GM19238 (cell line): ENCODE measurements around the gene PPTC7.
"Not testable (repeated sequence)": the region's sequence is repeated elsewhere in the genome, so short reads cannot be mapped to it uniquely, and the experiment has no call there.

ENCODE experiments used
- DNase-seq: peaks from one replicate; pipeline ENCODE4 v3.0.0; 2011; ENCODE audit warnings: low spot score; ENCODE audit not compliant: insufficient read length

Gene PPTC7, protein sequence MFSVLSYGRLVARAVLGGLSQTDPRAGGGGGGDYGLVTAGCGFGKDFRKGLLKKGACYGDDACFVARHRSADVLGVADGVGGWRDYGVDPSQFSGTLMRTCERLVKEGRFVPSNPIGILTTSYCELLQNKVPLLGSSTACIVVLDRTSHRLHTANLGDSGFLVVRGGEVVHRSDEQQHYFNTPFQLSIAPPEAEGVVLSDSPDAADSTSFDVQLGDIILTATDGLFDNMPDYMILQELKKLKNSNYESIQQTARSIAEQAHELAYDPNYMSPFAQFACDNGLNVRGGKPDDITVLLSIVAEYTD

DNA sequence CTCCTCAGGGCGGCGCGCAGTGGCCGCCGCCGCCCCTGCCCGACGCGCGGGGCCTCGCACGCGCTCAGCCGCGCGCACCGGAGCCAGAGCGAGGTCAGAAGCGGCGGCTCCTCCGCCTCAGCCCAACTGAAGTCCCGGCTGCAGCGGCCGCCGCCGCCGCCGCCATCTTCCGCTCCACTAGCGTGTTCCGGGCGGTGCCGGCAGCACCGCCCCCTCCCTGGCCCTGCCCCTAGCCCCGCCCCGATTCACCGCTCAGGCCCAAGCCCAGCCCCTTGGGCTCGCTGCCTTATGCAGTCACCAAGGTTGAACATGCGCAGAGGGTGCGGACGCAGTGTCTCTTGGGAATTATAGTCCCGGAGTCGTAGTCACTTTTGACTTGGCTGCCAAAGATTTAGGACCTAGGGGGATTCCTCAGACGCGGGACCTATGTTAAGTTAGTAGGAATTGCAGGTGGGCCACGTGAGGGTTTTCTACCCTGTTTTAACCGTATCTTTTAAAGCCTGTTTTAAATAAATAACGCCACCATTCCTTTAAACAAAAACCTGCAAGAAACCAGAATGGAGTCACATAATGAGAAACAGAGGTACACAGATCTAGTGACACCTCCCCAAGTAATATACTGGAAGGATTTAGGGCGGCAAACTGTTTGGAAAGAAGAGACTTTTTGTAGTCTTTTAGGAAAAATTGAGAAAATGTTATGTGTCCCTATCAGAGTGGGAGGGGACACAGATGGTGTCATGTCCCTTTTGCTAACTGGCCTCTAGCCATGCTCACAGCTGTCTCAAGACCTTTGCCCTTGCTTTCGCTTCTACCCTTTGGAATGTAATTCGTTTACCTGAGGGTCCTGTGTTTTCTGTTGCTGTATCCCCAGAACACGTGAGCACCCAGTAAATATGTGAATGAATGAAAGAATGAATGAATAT, at the start of gene PPTC7:
Gene PPTC7, minus strand, starts transcription at position 182 of the 923 bp plus-strand sequence. CDS start 287 bp downstream, outside the sequence.
- peak; percentile 81 for DNase-seq

GRCh38 chr12:110627500-110628195, 44.5 kb upstream of the PPTC7 start:
- no peak for DNase-seq

DNA sequence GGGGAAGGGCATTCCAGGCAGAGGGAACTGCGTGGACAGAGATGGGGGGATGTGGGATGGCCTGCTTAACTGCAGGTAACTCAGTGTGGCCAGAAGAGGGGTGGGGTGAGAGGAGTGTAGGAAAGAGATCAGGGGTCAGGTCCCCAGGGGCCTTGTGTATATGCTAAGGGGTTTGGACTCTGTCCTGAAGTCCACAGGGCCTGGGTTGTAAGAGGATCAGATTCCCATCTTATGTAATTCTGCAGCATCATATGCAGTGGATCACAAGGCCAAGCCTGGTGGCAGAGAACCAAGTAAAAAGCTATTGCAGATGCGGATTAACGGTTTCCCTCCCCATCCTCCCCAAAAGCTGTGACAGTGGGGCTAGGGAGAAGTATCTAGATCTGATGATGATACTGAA, 39.5 kb upstream of the PPTC7 start:
- DNase-seq, result no peak

DNA sequence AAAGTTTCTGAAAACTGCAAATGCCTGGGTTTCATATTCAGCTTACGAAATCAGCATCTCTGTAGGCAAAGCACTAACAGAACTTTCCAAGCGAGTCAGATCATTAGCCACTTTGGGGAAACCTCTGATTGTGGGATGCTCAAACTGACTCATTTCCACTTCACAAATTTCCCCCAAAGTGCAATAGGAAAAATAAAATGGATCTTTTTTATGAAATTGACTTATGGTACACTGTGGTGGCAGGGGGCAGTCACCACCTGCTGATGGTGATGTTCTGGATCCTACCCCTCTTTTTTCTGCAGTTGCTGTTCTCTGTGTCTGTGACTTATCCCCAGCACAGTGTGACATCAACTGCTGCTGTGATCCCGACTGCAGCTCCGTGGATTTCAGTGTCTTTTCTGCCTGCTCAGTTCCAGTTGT, 36.4 kb upstream of the PPTC7 start:
- DNase-seq, result no peak

GRCh38 chr12:110616471-110617115, 33.5 kb upstream of the PPTC7 start:
- no peak for DNase-seq

GRCh38 chr12:110615171-110615570, 32.1 kb upstream of the PPTC7 start:
- no peak for DNase-seq

- peak; percentile 92 for DNase-seq
Observed at GRCh38 chr12:110613771-110614684, 30.9 kb upstream of the PPTC7 start, which contains the start of gene TCTN1. TSS of gene TCTN1 (plus strand) at chr12:110614129. CDS start at chr12:110614183, 54 bp downstream.

DNA sequence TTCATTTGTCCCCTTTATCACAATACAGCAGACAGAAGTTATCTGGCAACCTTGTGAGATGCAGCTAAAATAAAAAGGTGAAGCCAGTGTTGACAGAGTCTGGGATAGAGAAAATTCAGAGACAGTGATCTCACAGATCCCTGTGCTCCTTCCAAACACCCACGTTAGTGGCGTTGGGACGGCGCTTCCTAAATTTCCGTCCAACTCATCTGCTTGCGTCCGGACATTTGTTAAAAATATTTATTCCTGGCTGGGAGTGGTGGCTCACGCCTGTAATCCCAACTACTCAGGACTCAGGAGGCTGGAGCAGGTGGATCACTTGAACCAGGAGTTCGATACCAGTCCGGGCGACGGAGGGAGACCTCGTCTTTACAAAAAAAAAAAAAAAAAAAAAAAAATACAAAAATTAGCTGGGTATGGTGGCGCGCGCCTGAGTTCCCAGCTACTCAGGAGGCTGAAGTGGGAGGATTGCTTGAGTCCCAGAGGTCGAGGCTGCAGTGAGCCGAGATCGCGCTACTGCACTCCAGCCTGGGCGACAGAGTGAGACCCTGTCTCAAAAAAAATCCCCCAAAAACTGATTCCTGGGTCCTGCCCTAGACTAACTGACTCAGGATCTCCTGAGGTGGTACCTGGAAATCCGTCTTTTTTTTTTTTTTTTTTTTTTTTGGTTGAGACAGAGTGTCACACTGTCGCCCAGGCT, 30.1 kb upstream of the PPTC7 start:
- no peak for DNase-seq

GRCh38 chr12:110606253-110606611, 23.1 kb upstream of the PPTC7 start:
- DNase-seq, result no peak

DNA sequence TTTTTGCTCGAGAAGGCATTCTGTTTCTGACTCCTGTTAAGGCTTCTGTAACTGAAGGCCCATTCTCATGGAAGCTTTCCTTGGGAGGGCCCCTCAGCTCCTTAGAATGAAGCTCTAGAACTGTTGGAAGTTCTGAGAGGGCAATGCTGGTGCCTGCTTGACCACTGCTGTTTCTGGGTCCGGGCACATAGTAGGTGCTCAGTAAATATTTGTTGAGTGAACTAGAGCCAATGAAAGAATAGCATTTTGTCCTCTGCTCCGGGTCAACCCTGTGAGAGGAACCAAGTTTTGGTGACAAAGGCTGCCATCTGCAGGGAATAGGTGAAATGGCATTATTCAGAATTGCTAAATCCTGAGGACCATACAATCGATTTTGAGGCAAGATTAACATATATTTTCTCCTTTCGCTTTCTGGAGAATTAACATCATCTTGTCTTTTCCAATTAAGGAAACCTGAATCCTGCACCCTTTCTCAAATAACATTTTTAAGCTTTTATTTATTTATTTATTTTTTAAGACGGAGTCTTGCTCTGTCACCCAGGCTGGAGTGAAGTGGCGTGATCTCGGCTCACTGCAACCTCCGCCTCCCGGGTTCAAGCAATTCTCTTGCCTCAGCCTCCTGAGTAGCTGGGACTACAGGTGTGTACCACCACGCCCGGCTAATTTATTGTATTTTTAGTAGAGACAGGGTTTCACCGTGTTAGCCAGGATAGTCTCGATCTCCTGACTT, 19.1 kb upstream of the PPTC7 start:
- DNase-seq, result not testable (repeated sequence)

- no peak for DNase-seq
Observed at GRCh38 chr12:110600254-110600653, 17.1 kb upstream of the PPTC7 start.

- DNase-seq, result no peak
Observed at GRCh38 chr12:110599334-110599733, 16.2 kb upstream of the PPTC7 start.

DNA sequence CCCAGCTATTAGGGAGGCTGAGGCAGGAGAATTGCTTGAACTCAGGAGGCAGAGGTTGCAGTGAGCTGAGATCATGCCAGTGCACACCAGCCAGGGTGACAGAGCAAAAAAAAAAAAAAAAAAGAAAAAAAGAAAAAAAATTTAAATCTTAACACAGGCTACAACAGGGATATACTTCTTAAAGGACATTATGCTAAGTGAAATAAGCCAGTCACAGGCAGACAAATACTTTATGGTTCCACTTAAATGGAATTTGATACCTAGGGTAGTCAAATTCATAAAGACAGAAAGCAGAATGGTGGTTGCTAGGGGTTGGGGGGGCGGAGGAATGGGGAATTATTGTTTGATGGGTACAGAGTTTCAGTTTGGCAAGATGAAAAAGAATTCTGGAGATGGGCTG, 14.8 kb upstream of the PPTC7 start:
- DNase-seq, result no peak

DNA sequence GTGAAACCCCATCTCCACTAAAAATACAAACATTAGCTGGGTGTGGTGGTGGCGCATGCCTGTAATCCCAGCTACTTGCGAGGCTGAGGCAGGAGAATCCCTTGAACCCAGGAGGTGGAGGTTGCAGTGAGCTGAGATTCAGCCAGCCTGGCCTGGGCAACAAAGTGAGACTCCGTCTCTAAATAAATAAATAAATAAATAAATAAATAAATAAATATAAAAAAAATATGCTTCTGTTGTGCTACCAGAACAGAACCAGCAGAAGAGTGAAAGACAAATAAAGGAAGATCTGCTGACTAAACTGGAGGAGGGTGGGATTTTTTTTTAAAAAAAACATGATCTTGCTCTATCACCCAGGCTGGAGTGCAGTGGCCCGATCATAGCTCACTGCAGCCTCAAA, 9.8 kb upstream of the PPTC7 start:
- not testable (repeated sequence) for DNase-seq

GRCh38 chr12:110592078-110592477, 9.0 kb upstream of the PPTC7 start:
- no peak for DNase-seq

DNA sequence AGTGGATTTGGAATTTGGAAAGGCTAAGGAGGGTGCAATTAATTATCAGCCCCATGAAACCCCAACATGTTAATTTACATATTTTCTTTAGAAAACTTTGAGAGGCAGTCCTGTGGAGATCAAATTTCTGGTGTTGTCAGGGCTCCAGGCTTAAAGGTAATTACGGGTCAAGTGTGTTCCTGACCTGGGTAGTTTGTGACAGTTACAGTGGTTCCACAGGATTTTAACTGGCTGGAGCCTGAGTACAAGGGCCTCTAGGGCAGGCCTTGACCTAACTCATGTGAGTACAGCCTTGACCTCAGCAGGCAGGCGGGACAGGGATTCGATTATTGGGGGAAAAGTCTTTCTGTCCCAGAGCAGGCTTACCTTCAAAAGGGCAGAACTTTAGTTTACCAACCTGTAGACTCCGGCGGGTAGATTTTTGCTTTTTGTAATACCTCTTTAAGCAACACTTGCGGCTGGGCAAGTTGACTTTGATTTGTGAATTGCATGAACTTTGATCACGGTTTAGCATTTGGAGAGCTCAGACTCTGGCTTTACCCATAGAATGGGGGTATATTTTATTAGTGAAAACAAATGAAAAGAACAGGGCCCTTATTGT, 8.4 kb upstream of the PPTC7 start:
- no peak for DNase-seq

GRCh38 chr12:110590806-110591326, 7.7 kb upstream of the PPTC7 start:
- peak; percentile 38 for DNase-seq

- DNase-seq, result no peak
Observed at GRCh38 chr12:110590059-110590458, 6.9 kb upstream of the PPTC7 start.
